ENCODE results near the gene LCNL1.

The LCNL1 gene

DNA sequence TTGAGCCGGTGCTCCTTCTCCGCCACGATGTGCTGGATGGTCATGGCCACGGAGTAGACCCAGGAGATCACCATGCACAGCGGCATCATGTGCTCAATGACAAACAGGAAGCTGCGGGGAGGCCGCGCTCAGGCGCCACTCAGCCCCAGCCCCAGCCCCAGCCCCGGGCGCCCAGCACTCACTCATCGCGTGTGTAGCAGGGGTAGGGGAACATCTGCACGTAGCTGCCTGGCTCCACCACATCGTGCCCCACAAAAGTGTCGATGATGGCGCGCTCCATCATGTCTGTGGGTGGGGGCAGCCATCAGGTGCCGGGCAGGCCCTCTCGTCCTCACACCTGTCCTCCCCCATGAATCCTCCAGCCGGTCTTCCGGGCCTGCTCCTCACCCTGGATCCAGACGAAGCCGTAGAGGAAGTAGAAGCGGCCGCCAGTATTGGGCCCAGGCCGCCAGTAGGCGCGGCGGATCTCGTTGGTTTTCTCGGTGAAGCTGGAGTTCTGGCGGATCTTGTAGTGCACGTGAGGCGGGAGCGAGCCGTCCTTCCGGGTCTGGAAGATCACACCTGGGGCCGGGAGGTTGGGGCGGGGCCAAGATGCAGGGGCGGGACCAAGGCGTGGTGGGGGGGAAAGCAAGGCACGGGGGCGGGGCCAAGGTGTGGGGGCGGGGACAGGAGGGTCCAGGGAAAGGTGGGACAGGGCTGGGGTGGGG, 35.2 kb downstream of the LCNL1 start:
- Histone ChIP-seq H3K27me3 (ENCODE audit: insufficient read depth, poor library complexity, severe bottlenecking) (no peaks in the 10 kb centered on the region), H3K27ac (ENCODE audit: poor library complexity, severe bottlenecking) (no peak overlapping the region), H3K9me3 (ENCODE audit: severe bottlenecking) (no peaks in the 10 kb centered on the region), H3K36me3 (ENCODE audit: low read depth) (no peaks in the 10 kb centered on the region), H3K4me1 (ENCODE audit: insufficient read depth, poor library complexity, severe bottlenecking) (no peaks in the 10 kb centered on the region), H3K4me3 (ENCODE audit: severe bottlenecking) (no peak overlapping the region)
- TF ChIP-seq CTCF (IDR thresholded peaks at IDR 0.05; ENCODE audit: poor library complexity, severe bottlenecking): no peak
- DNase-seq (ENCODE audit: low spot score) (no peak), ATAC-seq (ENCODE audit: low read depth) (no peak)

DNA sequence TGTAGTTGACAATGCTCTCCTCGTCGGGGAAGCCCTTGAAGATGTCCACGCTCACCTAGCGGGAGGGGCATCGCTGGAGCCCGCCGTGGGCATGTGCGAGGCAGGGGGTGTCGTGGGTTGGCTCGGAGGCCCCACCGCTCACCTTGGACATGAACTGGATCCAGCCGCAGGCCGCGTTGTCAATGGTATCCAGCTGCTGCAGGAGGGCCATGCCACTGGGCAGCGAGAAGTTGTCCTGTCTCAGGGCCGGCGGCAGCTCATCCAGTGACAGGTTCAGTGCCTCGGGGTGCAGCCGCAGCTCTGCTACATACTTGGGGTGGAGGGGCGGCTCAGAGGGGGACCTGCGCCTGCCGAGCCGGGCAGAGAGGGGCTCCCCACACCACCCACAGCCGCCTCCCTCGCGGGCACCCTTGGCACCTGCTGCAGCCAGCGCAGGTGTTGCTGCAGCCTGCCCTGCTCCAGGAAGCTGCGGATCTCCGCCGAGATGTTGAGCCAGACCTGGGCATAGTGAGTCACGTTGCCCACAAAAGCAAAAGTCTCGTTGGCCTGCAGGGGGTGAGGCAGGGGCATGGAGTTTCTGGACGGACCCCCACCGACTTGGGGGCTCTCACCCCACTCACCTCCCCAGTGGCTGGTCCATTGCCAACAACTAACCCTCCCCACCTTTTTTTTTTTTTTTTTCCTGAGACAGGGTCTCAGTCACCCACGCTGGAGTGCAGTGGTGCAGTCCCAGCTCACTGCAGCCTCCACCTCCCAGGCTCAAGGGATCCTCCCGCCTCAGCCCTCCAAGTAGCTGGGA, 36.2 kb downstream of the LCNL1 start:
- H3K9me3 ChIP-seq (ENCODE audit: severe bottlenecking): no peaks in the 10 kb centered on the region
- H3K4me3 ChIP-seq (ENCODE audit: severe bottlenecking): no peak overlapping the region
- no peaks in the 10 kb centered on the region for H3K27me3 ChIP-seq (ENCODE audit: insufficient read depth, poor library complexity, severe bottlenecking)
- DNase-seq (ENCODE audit: low spot score) (no peak), ATAC-seq (ENCODE audit: low read depth) (no peak)
- no peak for TF ChIP-seq CTCF (IDR thresholded peaks at IDR 0.05; ENCODE audit: poor library complexity, severe bottlenecking)
- no peak overlapping the region for H3K27ac ChIP-seq (ENCODE audit: poor library complexity, severe bottlenecking)
- H3K4me1 ChIP-seq (ENCODE audit: insufficient read depth, poor library complexity, severe bottlenecking): no peaks in the 10 kb centered on the region
- no peaks in the 10 kb centered on the region for H3K36me3 ChIP-seq (ENCODE audit: low read depth)

GRCh38 chr9:137019891-137020683, 37.3 kb downstream of the LCNL1 start:
- H3K4me3 ChIP-seq (ENCODE audit: severe bottlenecking): no peak overlapping the region

DNA sequence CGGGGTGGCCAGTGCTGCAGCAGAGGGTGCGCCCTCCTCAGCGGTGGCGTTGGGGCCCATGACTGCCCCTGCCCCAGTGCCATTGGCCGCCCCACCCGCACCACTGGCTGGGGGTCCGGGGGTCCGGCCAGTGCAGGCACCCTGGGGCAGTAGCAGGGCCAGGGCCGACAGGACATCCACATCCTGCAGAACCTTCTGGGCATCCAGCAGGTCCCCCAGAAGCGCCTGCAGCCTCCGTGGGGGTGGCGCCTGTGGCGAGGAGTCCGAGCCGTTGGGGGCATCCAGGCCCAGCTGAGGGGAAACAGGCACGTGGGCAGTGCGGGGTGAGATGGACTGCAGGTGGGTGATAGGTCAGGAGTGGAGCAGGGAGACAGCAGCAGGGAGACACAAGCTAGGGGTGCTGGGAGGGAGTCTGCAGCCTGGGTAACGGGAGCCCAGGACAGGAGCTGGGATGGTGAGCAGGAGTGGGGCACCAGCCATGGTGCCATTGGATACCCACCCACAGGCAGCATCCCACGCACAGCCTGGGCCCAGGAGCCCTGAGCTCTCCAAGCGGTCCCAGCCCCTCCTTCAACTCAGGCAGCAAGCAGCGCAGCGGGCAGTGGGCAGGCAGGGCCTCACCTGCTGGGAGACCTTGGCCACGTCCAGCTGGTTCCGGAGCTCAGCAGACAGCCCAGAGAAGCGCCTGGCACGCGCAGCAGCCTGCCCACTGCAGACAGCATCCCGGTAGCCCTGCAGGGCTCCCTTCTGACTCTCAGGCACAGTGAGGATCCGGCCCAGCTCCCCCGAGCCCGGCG, 38.2 kb downstream of the LCNL1 start:
- Histone ChIP-seq H3K27ac (ENCODE audit: poor library complexity, severe bottlenecking) (no peak overlapping the region), H3K4me3 (ENCODE audit: severe bottlenecking) (no peak overlapping the region), H3K4me1 (ENCODE audit: insufficient read depth, poor library complexity, severe bottlenecking) (no peaks in the 10 kb centered on the region), H3K36me3 (ENCODE audit: low read depth) (no peaks in the 10 kb centered on the region), H3K27me3 (ENCODE audit: insufficient read depth, poor library complexity, severe bottlenecking) (no peaks in the 10 kb centered on the region), H3K9me3 (ENCODE audit: severe bottlenecking) (no peaks in the 10 kb centered on the region)
- no peak for ATAC-seq (ENCODE audit: low read depth)
- no peak for DNase-seq (ENCODE audit: low spot score)
- TF ChIP-seq CTCF (IDR thresholded peaks at IDR 0.05; ENCODE audit: poor library complexity, severe bottlenecking): no peak

More at GRCh38 chr9:137019891-137020683, 37.3 kb downstream of the LCNL1 start:
- Histone ChIP-seq H3K9me3 (ENCODE audit: severe bottlenecking) (no peaks in the 10 kb centered on the region), H3K36me3 (ENCODE audit: low read depth) (no peaks in the 10 kb centered on the region), H3K27me3 (ENCODE audit: insufficient read depth, poor library complexity, severe bottlenecking) (no peaks in the 10 kb centered on the region), H3K4me1 (ENCODE audit: insufficient read depth, poor library complexity, severe bottlenecking) (no peaks in the 10 kb centered on the region), H3K27ac (ENCODE audit: poor library complexity, severe bottlenecking) (no peak overlapping the region)
- DNase-seq (ENCODE audit: low spot score): no peak
- ATAC-seq (ENCODE audit: low read depth): no peak
- no peak for TF ChIP-seq CTCF (IDR thresholded peaks at IDR 0.05; ENCODE audit: poor library complexity, severe bottlenecking)

All from RWPE2 (cell line).